DLD1 (cell line): ENCODE measurements around the gene RPH3AL.
"Not testable (repeated sequence)": the region's sequence is repeated elsewhere in the genome, so short reads cannot be mapped to it uniquely, and the experiment has no call there.

Experiments used
- in situ Hi-C: cut with HindIII; loops from 2 replicates; pipeline ENCODE4 v1.10.0; 2017; ENCODE audit warnings: low sequenced_read_pairs

The RPH3AL gene

DNA sequence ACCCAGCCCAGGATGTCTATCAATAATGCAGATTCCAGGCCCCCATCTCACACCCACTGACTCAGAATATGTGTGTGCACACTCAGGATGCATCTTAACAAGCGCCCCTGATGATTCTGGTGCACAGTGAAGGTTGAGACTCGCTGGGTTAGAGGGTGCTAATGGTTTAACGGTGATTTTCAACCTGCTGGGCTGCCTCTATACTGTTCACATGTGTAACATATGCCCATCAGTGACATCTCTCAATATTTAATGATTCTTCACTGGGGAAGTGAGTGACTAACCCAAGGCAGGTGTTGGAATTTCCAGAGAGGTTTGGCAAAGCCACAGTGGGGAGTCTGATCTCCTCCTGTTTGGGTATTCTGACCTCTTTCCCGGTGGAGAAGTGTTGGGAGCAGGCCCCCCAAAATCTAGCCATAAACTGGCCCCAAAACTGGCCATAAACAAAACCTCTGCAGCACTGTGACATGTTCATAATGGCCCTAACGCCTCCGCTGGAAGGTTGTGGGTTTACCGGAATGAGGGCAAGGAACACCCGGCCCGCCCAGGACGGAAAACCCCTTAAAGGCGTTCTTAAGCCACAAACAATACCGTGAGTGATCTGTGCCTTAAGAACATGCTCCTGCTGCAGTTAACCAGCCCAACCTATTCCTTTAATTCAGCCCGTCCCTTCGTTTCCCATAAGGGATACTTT lies 167.0 kb downstream of the RPH3AL start:
- in situ Hi-C loops: no loop called here

DNA sequence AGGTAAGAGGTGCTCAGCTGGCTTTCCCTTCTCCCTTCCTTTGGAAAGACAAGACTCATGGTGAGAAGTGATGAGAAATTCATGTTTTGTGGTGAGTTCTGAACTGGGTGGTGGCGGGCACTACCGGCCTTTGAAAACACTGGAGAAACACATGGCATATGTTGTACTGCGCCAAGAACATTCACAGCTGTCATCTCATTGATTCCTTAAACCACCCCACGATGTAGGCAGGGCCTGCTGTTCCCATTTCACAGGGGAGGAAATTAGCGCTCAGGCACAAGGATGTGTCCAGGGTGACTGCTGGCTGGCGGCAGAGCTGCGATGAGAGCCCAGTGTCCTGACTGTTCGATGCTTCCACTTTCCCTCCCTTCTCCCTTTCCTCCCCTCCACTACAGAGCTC lies 169.6 kb downstream of the RPH3AL start:
- in situ Hi-C loops: no loop called here

DNA sequence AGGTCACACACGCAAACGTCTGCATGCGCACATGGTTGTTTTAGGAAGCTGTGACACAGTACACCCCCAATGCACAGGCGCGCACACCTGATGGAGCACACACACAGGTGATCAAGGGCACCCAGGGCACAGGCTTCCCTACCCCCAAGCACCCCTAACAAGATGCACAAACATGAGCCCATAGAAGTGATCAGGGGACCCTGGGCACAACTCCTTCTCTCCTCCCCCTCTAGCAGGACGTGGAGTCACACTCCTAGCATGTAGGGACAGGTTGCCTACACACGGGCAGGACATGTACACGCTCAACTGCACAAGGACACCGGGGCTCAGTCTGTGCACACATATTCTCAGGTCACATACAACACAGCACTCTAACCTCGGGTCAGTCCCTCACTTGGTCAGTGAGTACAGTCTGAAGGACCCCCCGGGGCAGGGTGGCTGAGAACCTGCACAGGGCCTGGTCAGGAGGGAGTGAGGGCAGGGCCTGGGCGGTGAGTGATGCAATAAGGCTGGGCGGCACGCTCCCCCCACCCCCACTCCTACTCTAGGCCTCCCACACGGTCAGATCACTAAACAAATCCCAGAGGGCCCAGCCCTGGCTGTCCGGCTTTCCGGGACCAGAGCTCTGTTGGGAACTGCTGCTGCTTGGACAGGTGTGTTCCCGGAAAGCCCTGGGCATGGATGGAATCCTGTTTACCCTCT lies 170.4 kb downstream of the RPH3AL start:
- in situ Hi-C loops: no loop called here

GRCh38 chr17:181245-182049 lies 171.2 kb downstream of the RPH3AL start, which contains the start of gene DOC2B:
DOC2B (minus strand) TSS chr17:181650; CDS start chr17:181479, 171 bp downstream.
- in situ Hi-C loops: no loop called here

- in situ Hi-C loops: no loop called here
Measured at GRCh38 chr17:180381-181244, 172.0 kb downstream of the RPH3AL start.

DNA sequence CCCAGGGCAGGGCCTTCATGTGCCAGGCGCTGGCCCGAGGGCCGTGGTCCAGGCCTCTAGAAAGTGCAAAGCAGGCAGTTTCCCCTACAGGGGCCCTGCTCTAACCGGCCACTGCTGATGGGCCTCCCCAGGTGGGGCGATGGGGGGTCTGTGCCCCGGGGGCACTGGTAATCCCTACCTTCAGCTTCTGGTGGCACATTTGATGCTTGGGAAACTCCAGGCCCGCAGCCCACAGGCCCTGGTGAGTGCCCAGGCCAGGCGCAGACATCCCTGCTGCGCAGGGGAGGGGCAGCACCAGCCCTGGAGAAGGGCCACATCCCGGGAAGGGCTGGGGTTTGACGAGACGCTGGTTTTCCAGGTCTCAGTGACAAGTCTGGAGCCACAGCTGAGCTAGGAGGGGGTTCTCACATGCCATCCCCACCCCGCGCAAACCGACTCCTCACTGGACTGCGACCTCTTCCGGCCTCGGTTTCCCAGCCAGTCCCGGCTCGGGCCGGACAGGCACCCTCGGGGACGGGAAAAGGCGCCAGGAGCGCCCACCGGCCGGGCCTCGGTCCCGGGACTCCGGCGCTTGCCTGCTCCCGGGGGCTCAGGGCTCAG lies 172.7 kb downstream of the RPH3AL start:
- in situ Hi-C loops: no loop called here

GRCh38 chr17:179066-179432 lies 173.6 kb downstream of the RPH3AL start:
- in situ Hi-C loops: no loop called here

GRCh38 chr17:178292-179065 lies 174.1 kb downstream of the RPH3AL start:
- in situ Hi-C loops: no loop called here

- in situ Hi-C loops: no loop called here
Measured at GRCh38 chr17:177762-178161, 174.8 kb downstream of the RPH3AL start.

DNA sequence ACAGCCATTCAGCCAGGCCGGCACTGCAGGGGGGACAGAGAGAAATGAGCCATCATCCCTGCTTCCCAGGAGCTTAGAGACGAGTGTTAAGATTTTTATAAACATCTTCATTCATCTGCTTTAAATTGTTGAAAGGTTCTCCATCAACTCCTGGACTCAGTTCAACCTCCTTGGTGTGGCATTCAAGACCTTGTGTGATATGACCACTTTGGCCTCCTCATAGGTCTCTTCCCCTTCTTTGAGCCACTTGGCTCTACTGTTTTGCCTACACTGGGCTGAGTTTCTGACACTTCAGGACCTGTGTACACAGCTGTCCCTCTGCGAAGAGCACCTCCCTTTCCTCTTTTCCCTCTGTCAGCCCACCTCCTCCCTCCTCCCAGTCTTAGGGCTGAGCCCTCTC lies 175.5 kb downstream of the RPH3AL start:
- in situ Hi-C loops: no loop called here

DNA sequence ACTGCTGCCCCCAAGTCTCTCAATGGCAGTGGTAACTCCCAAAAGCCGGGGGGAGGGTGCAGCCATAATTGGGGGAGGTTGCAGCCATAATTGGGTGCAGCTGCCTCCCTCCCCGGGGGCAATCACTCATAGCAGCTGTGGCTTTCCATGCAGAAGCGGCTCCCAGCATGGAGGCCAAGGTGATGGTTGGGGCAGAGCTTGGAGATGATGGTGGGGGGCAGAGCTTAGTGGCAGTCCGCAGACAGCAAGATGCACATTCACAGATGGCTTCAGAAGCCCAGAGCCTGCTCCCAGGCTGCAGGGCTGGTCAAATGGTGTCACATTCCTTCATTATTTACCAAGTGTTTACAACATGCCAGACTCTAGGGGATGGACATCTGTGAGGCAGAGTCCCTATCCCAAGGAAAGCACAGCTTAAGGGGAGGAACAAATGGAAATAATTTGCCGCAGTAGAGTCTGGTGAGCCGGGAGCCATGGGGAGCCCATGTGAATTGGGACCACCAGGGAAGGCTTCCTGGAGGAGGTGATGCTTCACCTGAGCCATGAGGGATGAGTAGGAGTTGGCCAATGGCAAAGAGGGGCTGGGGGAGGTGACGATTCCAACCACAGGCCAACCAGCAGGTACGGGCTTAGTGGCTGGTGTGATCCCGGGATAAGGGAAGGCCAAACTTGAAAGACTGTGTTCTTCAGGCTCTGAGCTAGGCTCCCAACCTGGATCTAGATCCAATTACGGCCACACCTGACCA lies 179.3 kb downstream of the RPH3AL start:
- in situ Hi-C loops: no loop called here

GRCh38 chr17:172401-172800 lies 180.2 kb downstream of the RPH3AL start:
- in situ Hi-C loops: no loop called here

DNA sequence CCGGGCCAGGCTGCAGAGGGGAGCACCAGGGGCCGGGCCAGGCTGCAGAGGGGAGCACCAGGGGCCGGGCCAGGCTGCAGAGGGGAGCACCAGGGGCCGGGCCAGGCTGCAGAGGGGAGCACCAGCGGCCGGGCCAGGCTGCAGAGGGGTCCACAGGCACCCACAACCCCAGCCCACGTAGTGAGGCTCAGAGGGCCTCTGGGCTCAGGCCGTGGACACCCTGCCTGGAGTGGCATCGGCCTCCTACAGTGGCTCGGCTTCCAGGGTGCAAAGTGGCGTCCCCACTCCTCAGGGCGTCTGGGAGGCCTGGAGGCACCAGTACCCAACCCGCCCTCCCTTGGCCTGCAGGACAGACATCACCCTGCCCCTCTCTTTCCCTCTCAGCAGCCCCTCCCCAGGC lies 180.7 kb downstream of the RPH3AL start:
- in situ Hi-C loops: no loop called here

- in situ Hi-C loops: no loop called here
Measured at GRCh38 chr17:170130-170670, 182.4 kb downstream of the RPH3AL start.

- in situ Hi-C loops: not testable (repeated sequence)
Measured at GRCh38 chr17:168614-169013, 184.0 kb downstream of the RPH3AL start.

GRCh38 chr17:165939-166338 lies 186.7 kb downstream of the RPH3AL start:
- in situ Hi-C loops: no loop called here

DNA sequence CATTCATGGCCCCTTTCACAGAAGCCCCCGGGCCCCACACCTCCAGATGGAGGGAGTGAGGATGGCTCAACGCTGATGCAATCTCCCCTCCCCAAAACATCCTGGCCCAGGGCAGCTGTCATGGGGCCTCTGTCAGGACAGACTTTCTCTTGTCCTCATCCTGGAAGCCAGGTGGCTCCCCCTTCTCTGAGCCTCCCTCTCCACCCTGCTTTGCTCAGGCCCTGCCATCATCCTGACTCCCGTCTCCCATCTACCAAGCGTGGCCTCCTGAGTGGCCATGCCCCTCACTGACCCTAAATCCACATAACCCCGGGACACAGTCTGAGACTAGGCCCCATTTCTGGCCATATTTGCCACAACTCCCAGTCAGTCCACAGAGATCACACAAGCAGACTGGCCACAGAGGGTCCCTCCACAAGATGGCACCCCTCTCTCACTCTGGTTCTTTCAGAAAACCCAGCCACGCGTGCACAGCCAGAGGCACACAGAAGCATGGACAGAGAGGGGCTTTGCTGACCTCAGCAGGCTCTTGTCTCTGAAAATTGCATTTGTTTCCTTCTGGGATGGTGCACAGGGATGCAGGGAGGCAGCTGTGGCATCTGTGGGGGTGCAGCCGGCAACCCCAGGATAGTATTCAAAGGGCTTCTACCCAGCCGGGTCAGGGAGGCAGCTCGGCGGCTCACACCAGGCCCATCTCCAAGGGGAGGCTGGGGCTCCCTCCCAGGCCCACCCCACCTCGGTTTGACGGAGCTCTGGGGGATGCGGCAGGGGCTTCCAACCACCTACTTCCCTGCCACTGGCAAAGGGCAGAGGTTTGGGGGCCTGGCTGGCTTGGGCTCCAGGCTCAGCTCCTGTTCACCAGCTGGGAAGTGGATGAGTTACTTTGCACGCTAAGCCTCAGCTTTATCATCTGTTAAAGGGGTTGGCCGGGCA lies 188.0 kb downstream of the RPH3AL start:
- in situ Hi-C loops: no loop called here
